D721Med (cell line): ENCODE results near the gene TBC1D8.

Experiments used
- DNase-seq: peaks from one replicate; pipeline ENCODE4 v3.0.0; 2011; ENCODE audit warnings: low spot score; ENCODE audit not compliant: insufficient read length
- FAIRE-seq: peaks from 2 replicates; lab custom pipeline; 2011; peaks lifted over from hg19 to GRCh38; lab: Jason Lieb, UNC
- TF ChIP-seq, protein P1 (sequence below): IDR thresholded peaks from 2 replicates; pipeline ENCODE4 v1.5.1; 2012; ENCODE audit warnings: mild to moderate bottlenecking, control low read depth; ENCODE audit not compliant: insufficient read depth; ENCODE audit errors: missing control alignments

Gene TBC1D8

DNA sequence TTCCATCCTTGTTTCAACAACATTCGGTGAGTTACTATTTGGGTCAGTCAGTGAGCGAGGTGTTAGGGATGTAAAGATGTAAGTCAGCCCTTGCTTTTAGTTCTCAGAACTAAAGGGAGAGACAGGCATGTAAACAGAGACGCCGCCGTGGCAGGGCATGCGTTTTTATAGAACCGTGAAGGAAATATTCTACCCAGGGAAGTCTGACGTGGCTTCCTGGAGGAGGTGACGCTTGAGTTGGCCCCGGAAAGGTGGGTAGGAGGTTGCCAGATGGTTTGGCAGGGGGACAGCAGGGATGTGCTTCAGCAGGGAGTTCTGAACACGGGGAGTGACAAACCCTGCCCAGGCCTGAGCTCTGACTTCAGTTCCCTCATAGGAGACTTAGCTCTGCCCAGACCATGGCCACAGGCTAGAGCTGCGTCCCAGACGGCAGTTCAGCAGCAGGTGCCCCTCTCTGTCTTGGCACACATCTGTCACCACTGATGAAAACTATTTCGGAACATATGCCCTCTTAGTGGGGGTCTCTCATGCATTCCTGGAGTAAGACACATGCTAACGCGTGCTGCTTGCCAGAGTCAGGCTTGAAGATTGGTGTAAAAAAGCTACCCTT is 172.5 kb downstream of the TBC1D8 start:
- TF ChIP-seq, protein P1, sequence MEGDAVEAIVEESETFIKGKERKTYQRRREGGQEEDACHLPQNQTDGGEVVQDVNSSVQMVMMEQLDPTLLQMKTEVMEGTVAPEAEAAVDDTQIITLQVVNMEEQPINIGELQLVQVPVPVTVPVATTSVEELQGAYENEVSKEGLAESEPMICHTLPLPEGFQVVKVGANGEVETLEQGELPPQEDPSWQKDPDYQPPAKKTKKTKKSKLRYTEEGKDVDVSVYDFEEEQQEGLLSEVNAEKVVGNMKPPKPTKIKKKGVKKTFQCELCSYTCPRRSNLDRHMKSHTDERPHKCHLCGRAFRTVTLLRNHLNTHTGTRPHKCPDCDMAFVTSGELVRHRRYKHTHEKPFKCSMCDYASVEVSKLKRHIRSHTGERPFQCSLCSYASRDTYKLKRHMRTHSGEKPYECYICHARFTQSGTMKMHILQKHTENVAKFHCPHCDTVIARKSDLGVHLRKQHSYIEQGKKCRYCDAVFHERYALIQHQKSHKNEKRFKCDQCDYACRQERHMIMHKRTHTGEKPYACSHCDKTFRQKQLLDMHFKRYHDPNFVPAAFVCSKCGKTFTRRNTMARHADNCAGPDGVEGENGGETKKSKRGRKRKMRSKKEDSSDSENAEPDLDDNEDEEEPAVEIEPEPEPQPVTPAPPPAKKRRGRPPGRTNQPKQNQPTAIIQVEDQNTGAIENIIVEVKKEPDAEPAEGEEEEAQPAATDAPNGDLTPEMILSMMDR, result no peak
- DNase-seq (no peak), FAIRE-seq (no peak)

DNA sequence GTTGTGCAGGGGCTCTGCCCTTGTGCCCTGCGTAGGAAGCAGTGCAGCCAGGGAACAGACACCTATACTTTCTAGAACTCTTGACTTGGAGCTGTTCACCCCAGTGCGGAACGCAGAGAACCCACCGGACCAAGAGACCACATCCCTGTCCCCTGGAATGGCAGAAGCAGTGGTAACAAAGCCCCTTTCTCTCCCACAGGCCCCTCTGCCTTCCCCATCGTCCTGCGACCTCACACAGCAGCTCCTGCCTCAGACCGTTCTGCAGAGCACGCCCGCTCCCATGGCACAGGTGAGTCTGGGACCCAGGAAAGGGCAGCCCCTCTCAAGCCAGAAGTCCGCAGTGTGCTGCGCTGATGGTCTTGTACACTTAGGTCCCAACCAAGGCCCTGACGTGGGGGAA is 173.7 kb downstream of the TBC1D8 start:
- TF ChIP-seq, protein P1, result no peak
- no peak for FAIRE-seq
- no peak for DNase-seq

DNA sequence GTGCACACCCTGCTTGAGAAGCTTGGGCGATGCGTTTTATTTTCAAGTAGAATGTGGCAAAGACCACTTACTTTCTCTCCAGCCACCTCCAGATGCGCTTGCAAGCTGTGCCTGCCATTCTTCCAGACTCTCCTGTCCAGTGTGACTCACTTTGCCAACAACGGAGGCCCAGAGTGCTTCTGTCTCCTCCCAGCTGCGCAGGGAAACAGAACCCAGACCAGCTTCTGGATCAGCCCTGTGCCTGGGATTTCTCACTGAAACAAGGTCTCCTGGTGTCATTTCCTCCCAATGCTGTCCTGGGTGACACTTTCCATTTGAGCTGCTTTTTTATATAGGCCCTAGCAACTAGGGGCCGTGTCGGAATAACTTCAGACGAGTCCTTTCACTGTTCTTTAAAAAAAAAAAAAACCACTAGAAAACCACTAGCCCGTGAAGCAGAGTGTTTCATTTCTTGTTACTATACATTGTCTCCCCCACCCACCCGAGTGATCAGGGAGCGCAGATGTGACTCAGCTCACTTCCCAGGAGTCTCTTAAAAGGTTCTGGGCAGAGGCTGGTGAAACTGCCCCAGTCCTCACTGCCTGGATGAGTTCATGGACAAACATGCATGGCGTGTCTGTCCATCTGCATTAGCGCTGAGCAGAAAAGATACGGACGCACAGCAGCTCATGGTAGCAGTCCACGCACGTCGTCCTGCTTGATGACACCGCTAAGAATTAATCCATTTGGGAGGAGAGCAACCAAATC is 174.4 kb downstream of the TBC1D8 start:
- TF ChIP-seq, protein P1, result no peak
- FAIRE-seq (no peak), DNase-seq (no peak)

DNA sequence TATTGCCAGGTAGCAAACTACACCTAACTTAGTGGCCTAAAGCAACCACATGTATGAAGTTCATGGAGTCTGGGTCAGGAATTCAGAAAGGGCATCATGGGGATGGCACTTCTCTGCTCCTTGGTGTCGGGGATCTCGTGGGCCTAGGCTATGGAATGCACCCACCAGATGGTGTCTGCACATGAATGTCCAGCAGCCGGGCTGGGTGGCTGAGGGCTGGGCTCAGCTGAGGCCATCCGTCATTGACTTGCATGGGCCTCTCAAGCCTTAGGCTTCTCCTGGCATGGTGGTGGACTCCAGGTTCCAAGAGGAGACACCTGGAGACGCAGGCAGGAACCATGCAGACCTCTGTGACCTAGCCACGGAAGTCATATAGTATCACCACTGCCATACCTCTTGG is 175.1 kb downstream of the TBC1D8 start:
- DNase-seq (no peak), FAIRE-seq (no peak)
- TF ChIP-seq, protein P1, result no peak

DNA sequence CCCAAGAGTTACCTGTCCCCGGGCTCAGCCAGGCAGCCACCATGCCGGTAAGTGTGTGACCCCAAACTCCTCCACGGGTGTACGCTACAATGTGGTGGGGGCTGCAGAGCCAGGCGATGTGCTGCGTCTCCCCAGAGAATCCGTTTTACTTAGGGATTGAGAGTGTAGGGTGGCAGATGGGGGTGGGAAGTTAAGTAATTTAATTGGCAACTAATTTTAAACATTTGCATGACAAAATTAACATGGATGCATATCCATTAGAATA is 175.7 kb downstream of the TBC1D8 start:
- no peak for DNase-seq
- FAIRE-seq, result no peak
- TF ChIP-seq, protein P1, result no peak

DNA sequence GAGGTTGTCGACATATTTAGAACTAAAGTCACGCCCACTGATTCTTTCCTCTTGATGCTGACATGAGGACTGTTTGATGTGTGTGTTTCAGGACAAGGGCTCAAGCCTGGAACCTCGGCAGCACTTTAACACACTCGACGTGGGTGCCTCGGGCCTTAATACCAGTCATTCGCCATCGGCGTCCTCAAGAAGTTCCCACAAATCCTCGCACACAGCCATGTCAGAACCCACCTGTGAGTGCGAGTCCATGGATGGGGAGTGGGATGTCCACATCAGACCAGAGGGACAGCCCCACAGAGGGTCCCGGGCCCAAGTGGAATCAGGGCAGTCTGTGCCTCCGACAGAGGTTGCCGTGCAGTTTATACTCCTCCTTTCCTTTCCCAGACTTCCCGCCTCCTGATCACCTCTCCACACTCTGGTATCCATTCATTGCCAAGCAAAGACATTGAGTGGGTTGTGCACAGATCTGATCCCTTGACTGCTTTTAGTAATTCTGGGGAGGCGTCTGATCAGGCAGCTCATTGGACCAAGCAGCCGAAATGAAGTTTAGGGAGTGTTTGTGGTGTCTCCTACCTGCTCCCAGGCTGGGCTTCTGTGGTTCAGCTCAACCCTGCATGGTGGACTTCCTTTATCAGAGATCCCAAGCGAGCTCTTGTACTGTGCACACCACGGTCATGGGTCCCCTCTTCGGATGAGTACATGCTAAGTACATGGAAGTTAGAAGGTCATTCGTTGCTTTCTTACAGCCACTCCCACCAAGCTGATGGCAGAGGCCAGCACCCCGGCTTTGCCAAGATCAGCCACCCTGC is 176.3 kb downstream of the TBC1D8 start:
- TF ChIP-seq, protein P1, result no peak
- DNase-seq (no peak), FAIRE-seq (no peak)
